ENCODE measurements around the gene BLOC1S5. TPM values are rescaled to one million over a fixed set of nuclear protein-coding genes. Genes with fewer than 3 reads are reported as not detected.

Gene BLOC1S5
- total RNA-seq, 1 experiment from 2014 or later, result 16.1 TPM

DNA sequence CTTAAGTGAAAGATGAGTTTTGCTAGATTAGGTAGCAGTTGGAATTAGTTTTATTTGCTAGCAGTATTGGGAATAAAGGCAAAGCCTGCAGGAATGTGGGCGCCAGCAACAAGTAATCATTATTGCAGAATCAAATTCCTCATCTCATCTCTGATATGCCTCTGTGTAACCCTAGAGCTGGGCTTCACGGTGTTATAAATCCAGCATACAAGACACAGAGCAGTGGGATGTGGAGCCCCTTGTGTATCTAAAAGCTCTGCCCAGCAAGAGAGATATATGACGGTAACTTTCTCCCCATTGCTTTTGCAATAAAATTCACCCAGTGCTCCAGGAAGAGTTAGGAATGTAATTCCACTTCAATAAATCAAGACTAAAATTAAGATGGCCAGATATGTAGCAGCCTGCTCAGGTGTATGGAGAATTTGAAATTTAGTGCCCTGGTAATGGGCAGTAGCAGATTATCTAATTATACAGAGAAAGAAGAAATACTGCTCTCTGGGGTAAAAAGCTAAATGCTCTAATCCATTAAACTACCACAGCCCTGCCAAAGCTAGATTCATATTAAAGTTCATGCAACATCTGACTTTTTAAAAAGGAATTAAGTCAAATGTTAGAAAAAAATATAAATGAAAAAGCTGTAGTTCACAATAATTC is 5.6 kb upstream of the BLOC1S5 start:
- Histone ChIP-seq H3K9me3 (ENCODE audit: insufficient read depth, low read depth) (no peaks in the 10 kb centered on the region), H2AFZ (no peak overlapping the region), H3K79me2 (ENCODE audit: low read depth) (no peaks in the 10 kb centered on the region), H3K4me2 (no peak overlapping the region), H3F3A (ENCODE audit: insufficient read depth, low read depth) (no peaks in the 10 kb centered on the region), H3K27ac (no peak overlapping the region), H4K20me1 (ENCODE audit: insufficient read depth) (no peaks in the 10 kb centered on the region), H3K27me3 (ENCODE audit: insufficient read depth, low read depth) (no peaks in the 10 kb centered on the region), H3K36me3 (ENCODE audit: low read depth) (no peaks in the 10 kb centered on the region), H3K4me1 (replicated peaks; ENCODE audit: insufficient read depth) (0 out of 2 replicates have a peak, but pooled peaks cover 1% of the 10 kb centered on the region), H3K4me3 (no peak overlapping the region), H3K9me2 (ENCODE audit: insufficient read depth) (no peaks in the 10 kb centered on the region)
- DNase-seq, result no peak
- ChIA-PET CTCF (no interaction called here), POLR2A (ENCODE audit: unreplicated experiment) (interaction anchor here (0.6 kb wide), 1 partner anchor 370 kb away, joined by 3 read pairs; no protein-coding TSS in a partner anchor)
- intact Hi-C loops (cut with micrococcal nuclease; ENCODE audit: unreplicated experiment), result loop anchor here (10.0 kb wide), 1 partner anchor 805 kb away; no protein-coding TSS in a partner anchor
- TF ChIP-seq, protein P1, sequence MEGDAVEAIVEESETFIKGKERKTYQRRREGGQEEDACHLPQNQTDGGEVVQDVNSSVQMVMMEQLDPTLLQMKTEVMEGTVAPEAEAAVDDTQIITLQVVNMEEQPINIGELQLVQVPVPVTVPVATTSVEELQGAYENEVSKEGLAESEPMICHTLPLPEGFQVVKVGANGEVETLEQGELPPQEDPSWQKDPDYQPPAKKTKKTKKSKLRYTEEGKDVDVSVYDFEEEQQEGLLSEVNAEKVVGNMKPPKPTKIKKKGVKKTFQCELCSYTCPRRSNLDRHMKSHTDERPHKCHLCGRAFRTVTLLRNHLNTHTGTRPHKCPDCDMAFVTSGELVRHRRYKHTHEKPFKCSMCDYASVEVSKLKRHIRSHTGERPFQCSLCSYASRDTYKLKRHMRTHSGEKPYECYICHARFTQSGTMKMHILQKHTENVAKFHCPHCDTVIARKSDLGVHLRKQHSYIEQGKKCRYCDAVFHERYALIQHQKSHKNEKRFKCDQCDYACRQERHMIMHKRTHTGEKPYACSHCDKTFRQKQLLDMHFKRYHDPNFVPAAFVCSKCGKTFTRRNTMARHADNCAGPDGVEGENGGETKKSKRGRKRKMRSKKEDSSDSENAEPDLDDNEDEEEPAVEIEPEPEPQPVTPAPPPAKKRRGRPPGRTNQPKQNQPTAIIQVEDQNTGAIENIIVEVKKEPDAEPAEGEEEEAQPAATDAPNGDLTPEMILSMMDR (conservative IDR thresholded peaks at IDR 0.05), result no peak
- TF ChIP-seq EZH2 (IDR thresholded peaks at IDR 0.05; ENCODE audit: low read depth), result no peak
- BruUV-seq (replicated peaks), result no TSS peak

DNA sequence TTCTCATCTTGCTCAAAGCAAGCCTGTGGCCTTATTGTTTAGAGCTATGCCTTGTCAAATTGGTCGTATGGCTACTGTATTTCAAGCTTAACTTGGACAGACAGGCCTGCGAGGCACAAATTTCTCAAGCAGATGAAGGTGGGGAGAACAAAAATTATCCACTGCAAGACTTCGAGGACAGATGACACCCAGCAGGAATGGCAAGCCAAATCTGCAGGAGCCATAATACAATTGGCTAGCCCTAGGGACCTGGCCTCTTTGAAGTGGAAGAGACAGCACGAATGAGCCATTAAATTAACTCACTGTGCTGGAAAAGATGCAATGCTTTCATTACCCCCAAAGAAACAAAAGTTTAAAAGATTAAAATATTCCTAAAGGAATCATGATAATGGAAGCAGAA is 5.0 kb upstream of the BLOC1S5 start:
- Histone ChIP-seq H3K4me1 (replicated peaks; ENCODE audit: insufficient read depth) (0 out of 2 replicates have a peak, but pooled peaks cover 4% of the 10 kb centered on the region), H3K36me3 (ENCODE audit: low read depth) (no peaks in the 10 kb centered on the region), H3F3A (ENCODE audit: insufficient read depth, low read depth) (no peaks in the 10 kb centered on the region), H3K79me2 (ENCODE audit: low read depth) (no peaks in the 10 kb centered on the region), H3K27me3 (ENCODE audit: insufficient read depth, low read depth) (no peaks in the 10 kb centered on the region), H2AFZ (no peak overlapping the region), H3K27ac (no peak overlapping the region), H3K9me3 (ENCODE audit: insufficient read depth, low read depth) (no peaks in the 10 kb centered on the region), H3K4me3 (no peak overlapping the region), H3K4me2 (no peak overlapping the region), H4K20me1 (ENCODE audit: insufficient read depth) (no peaks in the 10 kb centered on the region), H3K9me2 (ENCODE audit: insufficient read depth) (no peaks in the 10 kb centered on the region)
- intact Hi-C loops (cut with micrococcal nuclease; ENCODE audit: unreplicated experiment), result loop anchor here (10.0 kb wide), 1 partner anchor 804 kb away; no protein-coding TSS in a partner anchor
- BruUV-seq (replicated peaks), result no TSS peak
- no peak for TF ChIP-seq EZH2 (IDR thresholded peaks at IDR 0.05; ENCODE audit: low read depth)
- TF ChIP-seq, protein P1 (conservative IDR thresholded peaks at IDR 0.05), result no peak
- POLR2A ChIA-PET (ENCODE audit: unreplicated experiment), result no interaction called here
- DNase-seq, result no peak
- CTCF ChIA-PET, result no interaction called here

DNA sequence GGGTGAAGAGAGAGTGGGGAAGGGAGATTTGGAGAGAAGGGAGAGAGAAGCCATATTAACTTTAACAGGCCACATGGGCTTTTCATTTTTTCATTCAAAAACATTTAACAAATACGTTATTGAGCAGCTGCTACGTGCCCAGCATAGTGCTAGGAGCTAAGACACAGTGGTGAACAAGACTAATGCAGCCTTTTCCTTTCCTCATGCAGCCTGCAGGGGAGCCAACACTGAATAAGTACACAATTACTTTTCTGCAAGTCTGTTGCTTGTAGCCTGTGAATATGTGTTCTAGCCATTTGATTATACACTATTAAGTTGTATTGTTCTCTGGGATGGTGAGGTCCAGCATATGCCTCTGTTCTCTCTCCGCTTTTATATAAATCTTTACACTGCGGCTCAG is 1.9 kb upstream of the BLOC1S5 start:
- no peaks in the 10 kb centered on the region for H3F3A ChIP-seq (ENCODE audit: insufficient read depth, low read depth)
- H3K4me1 ChIP-seq (replicated peaks; ENCODE audit: insufficient read depth), result 0 out of 2 replicates have a peak, but pooled peaks cover 4% of the 10 kb centered on the region
- POLR2A ChIA-PET (ENCODE audit: unreplicated experiment), result no interaction called here
- CTCF ChIA-PET, result no interaction called here
- no peaks in the 10 kb centered on the region for H3K79me2 ChIP-seq (ENCODE audit: low read depth)
- no peaks in the 10 kb centered on the region for H4K20me1 ChIP-seq (ENCODE audit: insufficient read depth)
- no peaks in the 10 kb centered on the region for H3K9me3 ChIP-seq (ENCODE audit: insufficient read depth, low read depth)
- H3K27me3 ChIP-seq (ENCODE audit: insufficient read depth, low read depth), result no peaks in the 10 kb centered on the region
- no peak overlapping the region for H3K4me2 ChIP-seq
- no peak overlapping the region for H2AFZ ChIP-seq
- no peaks in the 10 kb centered on the region for H3K9me2 ChIP-seq (ENCODE audit: insufficient read depth)
- no peak overlapping the region for H3K4me3 ChIP-seq
- TF ChIP-seq EZH2 (IDR thresholded peaks at IDR 0.05; ENCODE audit: low read depth), result no peak
- TF ChIP-seq, protein P1 (conservative IDR thresholded peaks at IDR 0.05), result no peak
- BruUV-seq (replicated peaks), result no TSS peak
- no peak overlapping the region for H3K27ac ChIP-seq
- intact Hi-C loops (cut with micrococcal nuclease; ENCODE audit: unreplicated experiment), result loop anchor here (10.0 kb wide), 1 partner anchor 801 kb away; no protein-coding TSS in a partner anchor
- DNase-seq, result no peak
- H3K36me3 ChIP-seq (ENCODE audit: low read depth), result no peaks in the 10 kb centered on the region

Measured in PC-9 (cell line).